Ishikawa (cell line): Measurements from ENCODE around the gene INPP4B.
A peak's percentile ranks its signal among the peaks of the same experiment; 100 is the strongest.

Source experiments
- CEBPB ChIP-seq: IDR thresholded peaks from 2 replicates; pipeline ENCODE4 v1.6.1; 2012
- CREB1 ChIP-seq: IDR thresholded peaks from 2 replicates; pipeline ENCODE4 v1.6.1; 2012; ENCODE audit warnings: low read depth
- EGR1 ChIP-seq: IDR thresholded peaks from 2 replicates; pipeline ENCODE4 v1.6.1; 2012
- EP300 ChIP-seq: IDR thresholded peaks from 2 replicates; pipeline ENCODE4 v1.6.1; 2012; ENCODE audit warnings: borderline replicate concordance
- FOXM1 ChIP-seq: IDR thresholded peaks from 2 replicates; pipeline ENCODE4 v1.6.1; 2012; ENCODE audit warnings: low read depth, borderline replicate concordance
- NFIC ChIP-seq: IDR thresholded peaks from 2 replicates; pipeline ENCODE4 v1.6.1; 2012
- RAD21 ChIP-seq: IDR thresholded peaks from 2 replicates; pipeline ENCODE4 v1.6.1; 2012; ENCODE audit warnings: low read depth
- TAF1 ChIP-seq: IDR thresholded peaks from 2 replicates; pipeline ENCODE4 v1.6.1; 2012; ENCODE audit warnings: low read depth, mild to moderate bottlenecking
- TCF12 ChIP-seq: IDR thresholded peaks from 2 replicates; pipeline ENCODE4 v1.6.1; 2012; ENCODE audit warnings: low read depth
- TEAD4 ChIP-seq: IDR thresholded peaks from 2 replicates; pipeline ENCODE4 v1.6.1; 2012
- YY1 ChIP-seq: IDR thresholded peaks from 2 replicates; pipeline ENCODE4 v1.6.1; 2012; ENCODE audit warnings: low read depth
- ZBTB7A ChIP-seq: IDR thresholded peaks from 2 replicates; pipeline ENCODE4 v1.6.1; 2012; ENCODE audit warnings: low read depth
- TF ChIP-seq, protein P1 (sequence below): IDR thresholded peaks from 2 replicates; pipeline ENCODE4 v1.6.1; 2012
- TF ChIP-seq, protein P2 (sequence below): IDR thresholded peaks from 2 replicates; pipeline ENCODE4 v1.6.1; 2012
- TF ChIP-seq, protein P3 (sequence below): IDR thresholded peaks from 2 replicates; pipeline ENCODE4 v1.6.1; 2012; ENCODE audit warnings: low read depth, mild to moderate bottlenecking

Gene INPP4B

DNA sequence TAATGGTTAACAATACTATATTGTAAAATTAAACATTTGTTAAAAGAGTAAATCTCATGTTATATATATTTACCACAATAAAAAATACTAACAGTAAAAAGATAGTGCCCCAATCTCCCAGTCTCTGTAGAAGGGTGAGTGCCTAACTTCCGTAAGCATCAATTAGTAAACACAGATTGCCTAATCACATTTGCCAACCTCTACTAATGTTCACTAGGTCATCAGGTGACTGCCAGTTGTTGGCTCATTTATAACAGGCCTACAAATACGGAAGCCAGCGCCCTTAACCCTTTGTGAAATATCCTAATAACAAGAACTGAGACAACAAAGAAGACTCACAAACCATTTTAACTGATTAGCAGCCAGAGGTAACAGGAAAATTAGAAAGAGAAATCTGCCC is 345.1 kb downstream of the INPP4B start:
- TF ChIP-seq FOXM1, result no peak
- TF ChIP-seq TEAD4, result no peak
- no peak for TF ChIP-seq ZBTB7A
- TF ChIP-seq YY1, result no peak
- TF ChIP-seq RAD21, result no peak
- TF ChIP-seq CEBPB, result no peak
- TF ChIP-seq, protein P1, sequence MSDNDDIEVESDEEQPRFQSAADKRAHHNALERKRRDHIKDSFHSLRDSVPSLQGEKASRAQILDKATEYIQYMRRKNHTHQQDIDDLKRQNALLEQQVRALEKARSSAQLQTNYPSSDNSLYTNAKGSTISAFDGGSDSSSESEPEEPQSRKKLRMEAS, result no peak
- TF ChIP-seq NFIC, result no peak
- TF ChIP-seq EGR1, result no peak
- TF ChIP-seq, protein P2, sequence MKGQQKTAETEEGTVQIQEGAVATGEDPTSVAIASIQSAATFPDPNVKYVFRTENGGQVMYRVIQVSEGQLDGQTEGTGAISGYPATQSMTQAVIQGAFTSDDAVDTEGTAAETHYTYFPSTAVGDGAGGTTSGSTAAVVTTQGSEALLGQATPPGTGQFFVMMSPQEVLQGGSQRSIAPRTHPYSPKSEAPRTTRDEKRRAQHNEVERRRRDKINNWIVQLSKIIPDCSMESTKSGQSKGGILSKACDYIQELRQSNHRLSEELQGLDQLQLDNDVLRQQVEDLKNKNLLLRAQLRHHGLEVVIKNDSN, result no peak
- no peak for TF ChIP-seq TAF1
- TF ChIP-seq TCF12, result no peak
- TF ChIP-seq, protein P3, sequence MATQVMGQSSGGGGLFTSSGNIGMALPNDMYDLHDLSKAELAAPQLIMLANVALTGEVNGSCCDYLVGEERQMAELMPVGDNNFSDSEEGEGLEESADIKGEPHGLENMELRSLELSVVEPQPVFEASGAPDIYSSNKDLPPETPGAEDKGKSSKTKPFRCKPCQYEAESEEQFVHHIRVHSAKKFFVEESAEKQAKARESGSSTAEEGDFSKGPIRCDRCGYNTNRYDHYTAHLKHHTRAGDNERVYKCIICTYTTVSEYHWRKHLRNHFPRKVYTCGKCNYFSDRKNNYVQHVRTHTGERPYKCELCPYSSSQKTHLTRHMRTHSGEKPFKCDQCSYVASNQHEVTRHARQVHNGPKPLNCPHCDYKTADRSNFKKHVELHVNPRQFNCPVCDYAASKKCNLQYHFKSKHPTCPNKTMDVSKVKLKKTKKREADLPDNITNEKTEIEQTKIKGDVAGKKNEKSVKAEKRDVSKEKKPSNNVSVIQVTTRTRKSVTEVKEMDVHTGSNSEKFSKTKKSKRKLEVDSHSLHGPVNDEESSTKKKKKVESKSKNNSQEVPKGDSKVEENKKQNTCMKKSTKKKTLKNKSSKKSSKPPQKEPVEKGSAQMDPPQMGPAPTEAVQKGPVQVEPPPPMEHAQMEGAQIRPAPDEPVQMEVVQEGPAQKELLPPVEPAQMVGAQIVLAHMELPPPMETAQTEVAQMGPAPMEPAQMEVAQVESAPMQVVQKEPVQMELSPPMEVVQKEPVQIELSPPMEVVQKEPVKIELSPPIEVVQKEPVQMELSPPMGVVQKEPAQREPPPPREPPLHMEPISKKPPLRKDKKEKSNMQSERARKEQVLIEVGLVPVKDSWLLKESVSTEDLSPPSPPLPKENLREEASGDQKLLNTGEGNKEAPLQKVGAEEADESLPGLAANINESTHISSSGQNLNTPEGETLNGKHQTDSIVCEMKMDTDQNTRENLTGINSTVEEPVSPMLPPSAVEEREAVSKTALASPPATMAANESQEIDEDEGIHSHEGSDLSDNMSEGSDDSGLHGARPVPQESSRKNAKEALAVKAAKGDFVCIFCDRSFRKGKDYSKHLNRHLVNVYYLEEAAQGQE, result no peak
- TF ChIP-seq CREB1, result no peak

DNA sequence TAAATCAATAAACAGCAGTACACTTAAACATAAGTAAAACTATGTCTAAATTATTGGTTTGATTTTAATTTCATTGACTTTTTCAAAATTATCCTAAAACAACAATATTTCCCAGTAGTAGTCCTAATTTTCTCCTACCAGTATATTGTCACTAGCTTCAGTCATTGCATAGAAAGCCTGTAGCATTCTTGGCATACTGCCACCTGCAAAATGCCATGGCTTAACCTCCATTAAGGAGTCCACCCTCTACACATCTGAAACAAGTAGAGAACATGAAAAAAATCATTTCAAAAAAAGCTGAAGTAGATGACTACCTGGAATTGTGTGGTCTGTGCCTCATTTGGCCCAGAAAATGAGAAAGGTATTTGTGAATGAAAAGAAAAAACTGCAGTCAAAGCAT is 348.5 kb downstream of the INPP4B start:
- TF ChIP-seq, protein P3, result no peak
- peak; percentile 75 for TF ChIP-seq NFIC

DNA sequence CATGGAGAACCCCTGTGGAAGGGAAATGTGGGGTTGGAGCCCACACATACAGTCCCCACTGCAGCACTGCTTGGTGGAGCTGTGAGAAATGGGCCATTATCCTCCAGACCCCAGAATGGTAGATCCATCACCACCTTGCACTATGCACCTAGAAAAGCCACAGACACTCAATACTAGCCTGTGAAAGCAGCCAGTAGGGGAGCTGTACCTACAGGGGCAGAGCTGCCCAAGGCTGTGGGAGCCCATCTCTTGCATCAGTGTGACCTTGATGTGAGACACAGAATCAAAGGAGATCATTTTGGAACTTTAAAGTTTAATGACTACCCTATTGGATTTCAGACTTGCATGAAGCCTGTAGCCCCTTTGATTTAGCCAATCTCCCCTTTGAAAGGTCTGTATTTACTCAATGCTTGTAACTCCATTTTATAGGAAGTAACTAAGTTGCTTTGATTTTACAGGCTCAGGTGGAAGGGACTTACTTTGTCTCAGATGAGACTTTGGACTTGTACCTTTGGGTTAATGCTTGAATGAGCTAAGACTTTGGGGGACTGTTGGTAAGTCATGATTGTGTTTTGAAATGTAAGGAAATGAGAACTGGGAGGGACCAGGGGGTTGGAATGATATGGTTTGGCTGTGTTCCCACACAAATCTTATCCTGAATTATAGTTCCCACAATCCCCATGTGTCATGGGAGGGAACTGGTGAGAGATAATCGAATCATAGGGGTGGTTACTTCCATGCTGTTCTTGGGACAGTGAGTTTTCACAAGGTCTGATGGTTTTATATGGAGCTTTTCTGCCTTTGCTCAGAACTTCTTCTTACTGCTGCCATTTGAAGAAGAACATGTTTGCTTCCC is 352.6 kb downstream of the INPP4B start:
- no peak for TF ChIP-seq TAF1
- TF ChIP-seq TCF12, result no peak
- no peak for TF ChIP-seq RAD21
- TF ChIP-seq TEAD4, result no peak
- TF ChIP-seq, protein P3, result no peak
- TF ChIP-seq, protein P1, result no peak
- no peak for TF ChIP-seq FOXM1
- TF ChIP-seq NFIC, result no peak
- no peak for TF ChIP-seq EGR1
- TF ChIP-seq CEBPB, result no peak

DNA sequence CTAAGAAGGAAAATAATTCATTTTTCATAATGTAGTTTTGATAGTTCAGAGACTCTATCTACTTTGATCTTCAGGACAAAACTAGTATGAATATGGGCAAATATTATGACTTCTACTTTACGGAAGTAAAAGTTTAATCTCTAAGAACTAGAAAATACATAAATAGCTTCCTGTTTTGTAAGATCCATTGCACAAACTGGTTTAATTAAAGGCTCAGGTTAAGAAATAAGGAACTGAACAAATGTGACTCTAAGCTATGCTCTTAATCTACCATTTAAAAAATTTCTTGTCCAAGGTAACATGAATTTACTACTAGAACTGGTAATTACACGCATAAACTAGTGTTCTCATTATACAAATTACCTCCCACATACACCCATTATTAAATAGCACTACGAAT is 360.6 kb downstream of the INPP4B start:
- TF ChIP-seq EP300 (no peak), RAD21 (no peak), TAF1 (no peak), TCF12 (no peak), TEAD4 (no peak), EGR1 (no peak), ZBTB7A (no peak), FOXM1 (no peak), CREB1 (no peak), NFIC (no peak), YY1 (no peak), CEBPB (no peak)
- TF ChIP-seq, protein P1, result no peak
- TF ChIP-seq, protein P2, result no peak
- TF ChIP-seq, protein P3, result no peak
